Measurements from ENCODE around the gene ZNF12.

DNA sequence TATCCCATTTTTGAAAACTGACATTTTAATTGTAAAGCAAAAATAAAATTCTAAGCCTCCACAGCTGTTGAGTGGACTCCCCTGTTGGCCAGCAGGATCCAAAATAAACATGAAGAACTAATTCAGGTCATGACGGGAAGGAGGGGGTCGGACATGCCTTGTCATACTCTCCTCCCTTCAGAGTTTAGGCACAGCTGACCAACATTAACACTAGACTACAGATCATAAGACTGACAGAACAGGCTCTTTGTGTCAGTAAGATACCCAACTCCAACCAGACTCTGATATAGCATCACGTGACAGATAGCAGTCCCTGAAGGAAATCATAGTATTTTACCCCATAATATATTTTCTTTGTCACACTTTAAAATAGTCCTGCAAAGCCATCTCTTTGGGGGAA is 20.9 kb upstream of the ZNF12 start:
- TF ChIP-seq, protein P1, sequence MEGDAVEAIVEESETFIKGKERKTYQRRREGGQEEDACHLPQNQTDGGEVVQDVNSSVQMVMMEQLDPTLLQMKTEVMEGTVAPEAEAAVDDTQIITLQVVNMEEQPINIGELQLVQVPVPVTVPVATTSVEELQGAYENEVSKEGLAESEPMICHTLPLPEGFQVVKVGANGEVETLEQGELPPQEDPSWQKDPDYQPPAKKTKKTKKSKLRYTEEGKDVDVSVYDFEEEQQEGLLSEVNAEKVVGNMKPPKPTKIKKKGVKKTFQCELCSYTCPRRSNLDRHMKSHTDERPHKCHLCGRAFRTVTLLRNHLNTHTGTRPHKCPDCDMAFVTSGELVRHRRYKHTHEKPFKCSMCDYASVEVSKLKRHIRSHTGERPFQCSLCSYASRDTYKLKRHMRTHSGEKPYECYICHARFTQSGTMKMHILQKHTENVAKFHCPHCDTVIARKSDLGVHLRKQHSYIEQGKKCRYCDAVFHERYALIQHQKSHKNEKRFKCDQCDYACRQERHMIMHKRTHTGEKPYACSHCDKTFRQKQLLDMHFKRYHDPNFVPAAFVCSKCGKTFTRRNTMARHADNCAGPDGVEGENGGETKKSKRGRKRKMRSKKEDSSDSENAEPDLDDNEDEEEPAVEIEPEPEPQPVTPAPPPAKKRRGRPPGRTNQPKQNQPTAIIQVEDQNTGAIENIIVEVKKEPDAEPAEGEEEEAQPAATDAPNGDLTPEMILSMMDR (conservative IDR thresholded peaks at IDR 0.05; ENCODE audit: low read depth, low read length) = no peak
- no peak for TF ChIP-seq EZH2 (IDR thresholded peaks at IDR 0.05; ENCODE audit: borderline replicate concordance, low read depth, low read length, poor library complexity, severe bottlenecking)

Measured in A673 (cell line).